ENCODE results near the gene PIGQ. TPM values are rescaled to one million over a fixed set of nuclear protein-coding genes. Genes with fewer than 3 reads are reported as not detected.

Gene PIGQ
- total and polyA plus RNA-seq, 2 of the 13 experiments (the other 11 are each of a cell fraction or from before 2014, with no cell fraction given): 7.7 to 19.7 TPM

DNA sequence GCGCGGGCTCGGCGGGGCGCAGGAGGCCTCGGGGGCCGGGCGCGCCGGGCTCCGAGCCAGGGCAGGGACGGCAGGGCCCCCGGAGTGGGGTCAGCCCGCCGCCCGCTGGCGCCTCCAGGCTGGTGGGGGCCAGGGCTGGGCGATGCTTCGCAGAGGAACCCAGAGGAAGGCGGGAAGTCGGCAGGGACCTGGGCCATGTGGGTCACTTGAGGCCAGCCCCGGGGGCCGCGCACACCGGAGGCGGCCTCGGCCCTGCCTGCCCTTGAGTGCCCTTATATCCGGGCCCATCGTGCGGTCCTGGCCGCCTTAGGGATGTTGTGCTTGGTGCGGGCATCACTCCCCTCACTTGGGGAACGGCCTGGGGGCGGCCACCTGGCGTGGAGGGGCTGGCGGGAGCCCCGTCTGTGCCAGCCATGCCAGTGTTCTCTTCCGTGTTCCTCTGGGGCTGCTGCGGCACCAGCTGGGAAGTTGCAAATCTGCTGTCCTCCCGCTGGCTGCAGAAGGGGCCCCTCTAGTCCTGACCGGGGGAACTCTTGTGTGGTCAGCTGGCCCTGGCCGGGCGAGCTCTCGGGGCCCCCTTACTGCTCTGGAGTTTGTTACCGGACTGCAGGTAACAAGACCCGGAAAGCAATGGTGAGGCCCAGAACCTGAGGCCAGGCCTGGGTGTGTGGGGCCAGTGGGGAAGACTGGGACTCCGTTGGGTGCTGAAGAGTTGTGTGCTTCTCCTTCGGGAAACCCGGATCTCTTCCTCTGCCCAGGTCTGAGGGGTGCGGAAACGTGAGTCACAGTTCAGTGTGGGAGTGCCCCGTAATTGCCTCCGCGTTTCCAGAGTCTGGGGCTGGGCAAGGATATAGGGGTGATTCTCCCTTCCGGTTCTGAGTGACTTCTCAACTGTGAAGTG lies 41.4 kb upstream of the PIGQ start (continued):
- peak; percentile 19; the same call in 1 of the 2 replicates for TF ChIP-seq SIN3A (IDR thresholded peaks at IDR 0.05; ENCODE audit: borderline replicate concordance, low read depth, low read length)
- peak; percentile 79 for TF ChIP-seq AGO2 (optimal IDR thresholded peaks at IDR 0.05; ENCODE audit: low read depth, low read length)
- no peak for TF ChIP-seq LCORL (IDR thresholded peaks at IDR 0.05)
- TF ChIP-seq LCORL (CRISPR knock-in tag; IDR thresholded peaks at IDR 0.05): 0 out of 2 replicates have a peak, but pooled peaks have one; percentile 20
- no peak for TF ChIP-seq SMYD3 (CRISPR knock-in tag; IDR thresholded peaks at IDR 0.05)
- TF ChIP-seq, protein P1, sequence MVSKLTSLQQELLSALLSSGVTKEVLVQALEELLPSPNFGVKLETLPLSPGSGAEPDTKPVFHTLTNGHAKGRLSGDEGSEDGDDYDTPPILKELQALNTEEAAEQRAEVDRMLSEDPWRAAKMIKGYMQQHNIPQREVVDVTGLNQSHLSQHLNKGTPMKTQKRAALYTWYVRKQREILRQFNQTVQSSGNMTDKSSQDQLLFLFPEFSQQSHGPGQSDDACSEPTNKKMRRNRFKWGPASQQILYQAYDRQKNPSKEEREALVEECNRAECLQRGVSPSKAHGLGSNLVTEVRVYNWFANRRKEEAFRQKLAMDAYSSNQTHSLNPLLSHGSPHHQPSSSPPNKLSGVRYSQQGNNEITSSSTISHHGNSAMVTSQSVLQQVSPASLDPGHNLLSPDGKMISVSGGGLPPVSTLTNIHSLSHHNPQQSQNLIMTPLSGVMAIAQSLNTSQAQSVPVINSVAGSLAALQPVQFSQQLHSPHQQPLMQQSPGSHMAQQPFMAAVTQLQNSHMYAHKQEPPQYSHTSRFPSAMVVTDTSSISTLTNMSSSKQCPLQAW (CRISPR knock-in tag; IDR thresholded peaks at IDR 0.05): no peak
- TF ChIP-seq NAIF1 (CRISPR knock-in tag; IDR thresholded peaks at IDR 0.05; ENCODE audit: borderline replicate concordance): peak; percentile 91; the same call in 1 of the 2 replicates
- TF ChIP-seq PHF8 (CRISPR knock-in tag; IDR thresholded peaks at IDR 0.05): peak; percentile 68
- no peak for TF ChIP-seq ELF4 (CRISPR knock-in tag; IDR thresholded peaks at IDR 0.05; ENCODE audit: borderline replicate concordance)
- peak; percentile 42; the same call in 1 of the 2 replicates for TF ChIP-seq MYC (CRISPR knock-in tag; IDR thresholded peaks at IDR 0.05; ENCODE audit: borderline replicate concordance)
- TF ChIP-seq GABPA (IDR thresholded peaks at IDR 0.05; ENCODE audit: low read depth, low read length): no peak
- 0 out of 2 replicates have a peak, but pooled peaks have one; percentile 36 for TF ChIP-seq GABPA (CRISPR knock-in tag; IDR thresholded peaks at IDR 0.05; ENCODE audit: low read depth)
- TF ChIP-seq ZNF430 (CRISPR knock-in tag; IDR thresholded peaks at IDR 0.05): peak; percentile 50; the same call in 1 of the 2 replicates
- TF ChIP-seq, protein P2, sequence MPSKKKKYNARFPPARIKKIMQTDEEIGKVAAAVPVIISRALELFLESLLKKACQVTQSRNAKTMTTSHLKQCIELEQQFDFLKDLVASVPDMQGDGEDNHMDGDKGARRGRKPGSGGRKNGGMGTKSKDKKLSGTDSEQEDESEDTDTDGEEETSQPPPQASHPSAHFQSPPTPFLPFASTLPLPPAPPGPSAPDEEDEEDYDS (CRISPR knock-in tag; IDR thresholded peaks at IDR 0.05): no peak
- TF ChIP-seq, protein P3, sequence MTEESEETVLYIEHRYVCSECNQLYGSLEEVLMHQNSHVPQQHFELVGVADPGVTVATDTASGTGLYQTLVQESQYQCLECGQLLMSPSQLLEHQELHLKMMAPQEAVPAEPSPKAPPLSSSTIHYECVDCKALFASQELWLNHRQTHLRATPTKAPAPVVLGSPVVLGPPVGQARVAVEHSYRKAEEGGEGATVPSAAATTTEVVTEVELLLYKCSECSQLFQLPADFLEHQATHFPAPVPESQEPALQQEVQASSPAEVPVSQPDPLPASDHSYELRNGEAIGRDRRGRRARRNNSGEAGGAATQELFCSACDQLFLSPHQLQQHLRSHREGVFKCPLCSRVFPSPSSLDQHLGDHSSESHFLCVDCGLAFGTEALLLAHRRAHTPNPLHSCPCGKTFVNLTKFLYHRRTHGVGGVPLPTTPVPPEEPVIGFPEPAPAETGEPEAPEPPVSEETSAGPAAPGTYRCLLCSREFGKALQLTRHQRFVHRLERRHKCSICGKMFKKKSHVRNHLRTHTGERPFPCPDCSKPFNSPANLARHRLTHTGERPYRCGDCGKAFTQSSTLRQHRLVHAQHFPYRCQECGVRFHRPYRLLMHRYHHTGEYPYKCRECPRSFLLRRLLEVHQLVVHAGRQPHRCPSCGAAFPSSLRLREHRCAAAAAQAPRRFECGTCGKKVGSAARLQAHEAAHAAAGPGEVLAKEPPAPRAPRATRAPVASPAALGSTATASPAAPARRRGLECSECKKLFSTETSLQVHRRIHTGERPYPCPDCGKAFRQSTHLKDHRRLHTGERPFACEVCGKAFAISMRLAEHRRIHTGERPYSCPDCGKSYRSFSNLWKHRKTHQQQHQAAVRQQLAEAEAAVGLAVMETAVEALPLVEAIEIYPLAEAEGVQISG (CRISPR knock-in tag; IDR thresholded peaks at IDR 0.05): no peak; the same call in 1 of the 2 replicates
- no peak for TF ChIP-seq SALL2 (CRISPR knock-in tag; IDR thresholded peaks at IDR 0.05)
- peak; percentile 51; the same call in 1 of the 2 replicates for TF ChIP-seq DMAP1 (CRISPR knock-in tag; IDR thresholded peaks at IDR 0.05)
- TF ChIP-seq SRSF9 (IDR thresholded peaks at IDR 0.05; ENCODE audit: borderline replicate concordance, insufficient read depth, low read depth, low read length, poor library complexity, severe bottlenecking): no peak
- TF ChIP-seq SAFB2 (CRISPR knock-in tag; IDR thresholded peaks at IDR 0.05; ENCODE audit: borderline replicate concordance, low read depth): peak; percentile 46; the same call in 1 of the 2 replicates
- TF ChIP-seq, protein P4, sequence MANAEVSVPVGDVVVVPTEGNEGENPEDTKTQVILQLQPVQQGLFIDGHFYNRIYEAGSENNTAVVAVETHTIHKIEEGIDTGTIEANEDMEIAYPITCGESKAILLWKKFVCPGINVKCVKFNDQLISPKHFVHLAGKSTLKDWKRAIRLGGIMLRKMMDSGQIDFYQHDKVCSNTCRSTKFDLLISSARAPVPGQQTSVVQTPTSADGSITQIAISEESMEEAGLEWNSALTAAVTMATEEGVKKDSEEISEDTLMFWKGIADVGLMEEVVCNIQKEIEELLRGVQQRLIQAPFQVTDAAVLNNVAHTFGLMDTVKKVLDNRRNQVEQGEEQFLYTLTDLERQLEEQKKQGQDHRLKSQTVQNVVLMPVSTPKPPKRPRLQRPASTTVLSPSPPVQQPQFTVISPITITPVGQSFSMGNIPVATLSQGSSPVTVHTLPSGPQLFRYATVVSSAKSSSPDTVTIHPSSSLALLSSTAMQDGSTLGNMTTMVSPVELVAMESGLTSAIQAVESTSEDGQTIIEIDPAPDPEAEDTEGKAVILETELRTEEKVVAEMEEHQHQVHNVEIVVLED (CRISPR knock-in tag; IDR thresholded peaks at IDR 0.05; ENCODE audit: borderline replicate concordance): no peak
- TF ChIP-seq ZNF777 (CRISPR knock-in tag; IDR thresholded peaks at IDR 0.05): peak; percentile 29
- peak; percentile 58; the same call in 1 of the 2 replicates for TF ChIP-seq GABPB1 (CRISPR knock-in tag; IDR thresholded peaks at IDR 0.05)
- TF ChIP-seq ZNF563 (CRISPR knock-in tag; IDR thresholded peaks at IDR 0.05): 0 out of 2 replicates have a peak, but pooled peaks have one; percentile 51

Data from HepG2 (cell line).